Measurements from ENCODE around the gene AEN.
A peak's percentile ranks its signal among the peaks of the same experiment; 100 is the strongest.

Gene AEN

DNA sequence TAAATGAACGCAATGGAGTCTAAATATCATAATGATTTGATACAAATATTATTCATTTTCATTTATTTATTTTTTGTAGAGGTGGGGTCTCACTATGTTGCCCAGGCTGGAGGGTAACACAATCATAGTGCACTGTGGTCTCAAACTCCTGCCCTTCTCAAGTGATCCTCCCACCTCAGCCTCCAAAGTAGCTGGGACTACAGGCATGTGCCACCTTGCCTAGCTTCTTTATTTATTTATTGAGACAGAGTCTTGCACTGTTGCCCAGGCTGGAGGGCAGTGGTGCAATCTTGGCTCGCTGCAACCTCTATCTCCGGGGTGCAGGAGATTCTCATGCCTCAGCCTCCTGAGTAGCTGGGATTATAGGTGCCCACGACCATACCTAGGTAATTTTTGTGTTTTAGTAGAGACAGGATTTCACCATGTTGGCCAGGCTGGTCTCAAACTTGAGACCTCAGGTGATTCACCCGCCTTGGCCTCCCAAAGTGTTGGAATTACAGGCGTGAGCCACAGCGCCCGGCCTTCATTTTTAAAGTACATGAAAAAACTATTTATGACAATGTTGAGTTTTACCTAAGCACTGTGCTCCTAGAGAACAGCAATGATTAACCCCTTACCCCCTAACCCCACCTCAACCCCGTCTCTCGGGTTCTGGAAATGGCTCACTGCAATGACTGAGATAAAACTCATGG is 4.0 kb upstream of the AEN start:
- no peak overlapping the region for H3K4me3 ChIP-seq (ENCODE audit: low read length)
- no peak overlapping the region for H3K9ac ChIP-seq (ENCODE audit: low read depth, low read length)
- H3K27ac ChIP-seq (ENCODE audit: low read length) = no peak overlapping the region
- peaks cover 13% of the 10 kb centered on the region for H3K27me3 ChIP-seq (ENCODE audit: insufficient read depth, low read length)
- H3K36me3 ChIP-seq (ENCODE audit: insufficient read depth, low read depth, low read length) = peaks cover 2% of the 10 kb centered on the region; the same call in 1 of the 2 replicates
- H3K9me3 ChIP-seq (ENCODE audit: insufficient read depth, low read depth, low read length) = no peaks in the 10 kb centered on the region
- peaks cover 33% of the 10 kb centered on the region for H3K4me1 ChIP-seq (ENCODE audit: insufficient read depth, low read length)

DNA sequence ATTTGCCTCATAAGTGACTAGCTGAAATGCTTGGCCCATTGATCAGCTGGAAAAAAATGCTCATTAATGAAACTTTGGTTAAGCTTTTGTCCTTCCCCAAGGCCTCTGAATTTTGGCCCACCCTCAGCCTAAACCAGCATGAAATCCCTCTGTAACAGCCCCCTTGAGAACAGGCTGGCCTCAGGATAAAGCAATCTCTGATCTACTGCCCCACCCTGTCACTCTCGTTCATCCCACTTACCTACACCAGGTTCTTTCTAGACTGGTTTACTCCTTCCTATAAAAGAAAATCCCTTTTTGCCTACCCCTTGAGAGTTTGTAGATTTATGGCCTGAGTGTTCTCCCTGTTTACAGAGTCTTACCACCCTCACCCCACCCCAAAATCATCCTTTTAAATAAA is 3.4 kb upstream of the AEN start:
- H3K9ac ChIP-seq (ENCODE audit: low read depth, low read length) = no peak overlapping the region
- no peak overlapping the region for H3K4me3 ChIP-seq (ENCODE audit: low read length)
- H3K27ac ChIP-seq (ENCODE audit: low read length) = no peak overlapping the region
- H3K36me3 ChIP-seq (ENCODE audit: insufficient read depth, low read depth, low read length) = peaks cover 5% of the 10 kb centered on the region; the same call in 1 of the 2 replicates
- H3K4me1 ChIP-seq (ENCODE audit: insufficient read depth, low read length) = peaks cover 29% of the 10 kb centered on the region; the same call in 1 of the 2 replicates
- peaks cover 12% of the 10 kb centered on the region for H3K27me3 ChIP-seq (ENCODE audit: insufficient read depth, low read length)
- no peaks in the 10 kb centered on the region for H3K9me3 ChIP-seq (ENCODE audit: insufficient read depth, low read depth, low read length)

DNA sequence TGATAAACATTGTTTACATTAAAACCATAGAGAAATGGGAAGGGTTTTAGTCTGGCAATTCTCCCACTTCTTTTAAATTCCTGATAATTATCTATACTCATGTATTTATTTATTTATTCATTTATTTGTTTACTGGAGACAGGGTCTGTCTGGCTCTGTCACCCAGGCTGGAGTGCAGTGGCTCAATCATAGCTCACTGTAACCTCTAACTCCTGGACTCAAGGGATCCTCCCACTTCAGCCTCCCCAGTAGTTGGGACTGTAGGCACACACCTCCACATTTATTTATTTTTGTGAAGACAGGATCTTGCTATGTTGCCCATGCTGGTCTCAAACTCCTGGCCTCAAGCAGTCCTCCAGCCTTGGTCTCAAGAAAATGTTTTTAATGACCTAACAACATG is 2.5 kb upstream of the AEN start:
- peaks cover 26% of the 10 kb centered on the region; the same call in 1 of the 2 replicates for H3K4me1 ChIP-seq (ENCODE audit: insufficient read depth, low read length)
- no peaks in the 10 kb centered on the region for H3K9me3 ChIP-seq (ENCODE audit: insufficient read depth, low read depth, low read length)
- no peak overlapping the region for H3K27ac ChIP-seq (ENCODE audit: low read length)
- no peak overlapping the region for H3K4me3 ChIP-seq (ENCODE audit: low read length)
- H3K9ac ChIP-seq (ENCODE audit: low read depth, low read length) = no peak overlapping the region
- H3K27me3 ChIP-seq (ENCODE audit: insufficient read depth, low read length) = peaks cover 8% of the 10 kb centered on the region
- peaks cover 9% of the 10 kb centered on the region for H3K36me3 ChIP-seq (ENCODE audit: insufficient read depth, low read depth, low read length)

DNA sequence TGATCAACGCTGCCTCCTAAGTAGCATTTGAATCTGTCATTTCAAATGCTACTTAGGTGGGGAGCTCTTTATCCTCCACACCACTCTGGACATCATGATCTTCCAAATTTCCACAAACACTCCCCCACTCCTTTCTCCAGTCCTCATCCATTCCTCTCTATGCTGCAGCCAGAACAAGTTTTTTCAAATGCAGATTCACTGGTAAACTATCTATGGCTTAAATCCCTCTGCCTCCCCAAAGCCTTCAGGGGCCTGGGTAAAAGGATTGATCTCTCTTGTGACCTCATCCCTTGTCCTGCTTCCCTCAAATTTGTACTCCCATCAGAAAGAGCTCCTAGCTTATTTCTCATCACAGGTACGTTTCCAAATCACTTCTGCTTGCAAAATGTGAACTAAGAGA is 1.3 kb upstream of the AEN start:
- H3K36me3 ChIP-seq (ENCODE audit: insufficient read depth, low read depth, low read length) = peaks cover 19% of the 10 kb centered on the region
- no peaks in the 10 kb centered on the region for H3K9me3 ChIP-seq (ENCODE audit: insufficient read depth, low read depth, low read length)
- H3K9ac ChIP-seq (ENCODE audit: low read depth, low read length) = peak overlapping the region; percentile 41; the same call in 1 of the 2 replicates
- H3K27me3 ChIP-seq (ENCODE audit: insufficient read depth, low read length) = no peaks in the 10 kb centered on the region
- H3K4me3 ChIP-seq (ENCODE audit: low read length) = peak overlapping the region; percentile 96
- peaks cover 32% of the 10 kb centered on the region; the same call in 1 of the 2 replicates for H3K4me1 ChIP-seq (ENCODE audit: insufficient read depth, low read length)
- H3K27ac ChIP-seq (ENCODE audit: low read length) = no peak overlapping the region

DNA sequence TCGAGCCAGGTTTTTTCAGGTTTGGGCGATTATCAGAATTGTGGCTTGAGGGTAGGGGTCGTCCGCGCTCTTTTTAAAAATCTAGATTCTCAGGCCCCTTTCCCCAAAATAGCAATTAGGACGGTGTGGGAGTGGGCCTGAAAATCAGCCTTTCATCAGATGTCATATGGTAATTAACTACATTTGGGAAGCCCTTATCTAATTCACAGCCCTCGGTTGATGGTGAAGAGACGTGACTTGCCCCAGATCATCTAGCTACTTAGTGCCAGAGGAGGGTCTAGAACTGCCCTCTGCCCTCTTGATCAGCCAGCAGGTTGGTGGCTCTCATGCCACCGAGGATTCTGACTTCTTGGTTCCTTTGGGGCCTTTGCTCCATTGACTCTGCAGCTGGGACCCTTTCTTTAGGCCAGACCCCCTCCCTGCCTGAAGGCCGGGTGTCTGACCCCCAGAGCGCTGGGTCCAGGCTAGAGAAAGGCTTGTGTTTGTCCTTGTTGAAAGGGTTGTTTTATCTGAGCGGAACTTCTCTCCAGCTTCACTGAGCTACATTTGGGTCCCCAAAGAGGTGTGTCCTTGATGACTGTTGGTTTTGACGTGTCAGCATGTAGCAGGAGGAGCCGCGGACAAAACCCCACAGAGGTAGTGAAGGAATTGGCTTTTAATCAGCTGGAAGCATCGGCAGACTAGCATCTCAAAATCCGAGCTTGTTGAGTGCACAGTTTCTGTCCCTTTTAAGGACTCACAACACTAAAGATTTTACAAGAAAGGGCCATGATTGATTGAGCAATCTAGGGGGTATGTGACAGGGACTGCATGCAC is 857 bp downstream of the AEN start:
- H3K36me3 ChIP-seq (ENCODE audit: insufficient read depth, low read depth, low read length) = peaks cover 39% of the 10 kb centered on the region
- peak overlapping the region; percentile 46 for H3K27ac ChIP-seq (ENCODE audit: low read length)
- H3K9ac ChIP-seq (ENCODE audit: low read depth, low read length) = peak overlapping the region; percentile 93
- H3K4me3 ChIP-seq (ENCODE audit: low read length) = peak overlapping the region; percentile 96
- no peaks in the 10 kb centered on the region for H3K9me3 ChIP-seq (ENCODE audit: insufficient read depth, low read depth, low read length)
- peaks cover 27% of the 10 kb centered on the region; the same call in 1 of the 2 replicates for H3K4me1 ChIP-seq (ENCODE audit: insufficient read depth, low read length)
- H3K27me3 ChIP-seq (ENCODE audit: insufficient read depth, low read length) = no peaks in the 10 kb centered on the region

DNA sequence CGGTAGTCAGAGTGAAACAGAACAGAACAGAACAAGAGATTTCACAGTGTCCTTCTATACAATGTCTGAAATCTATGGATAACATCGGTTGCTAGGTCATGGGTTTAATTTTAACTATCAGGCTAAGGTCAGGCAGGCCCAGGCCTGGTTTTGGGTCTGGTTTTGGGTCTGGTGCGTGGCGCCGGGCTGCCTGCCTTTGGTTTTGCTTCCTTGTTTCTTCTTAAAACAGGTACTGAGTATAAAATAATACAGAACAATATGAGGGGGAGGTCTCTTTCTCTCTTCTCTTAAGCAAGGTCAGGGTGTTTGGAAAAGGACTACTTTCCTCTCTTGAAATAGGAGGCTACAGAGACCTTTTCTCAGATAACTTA is 1.4 kb downstream of the AEN start:
- peaks cover 45% of the 10 kb centered on the region for H3K36me3 ChIP-seq (ENCODE audit: insufficient read depth, low read depth, low read length)
- H3K9ac ChIP-seq (ENCODE audit: low read depth, low read length) = peak overlapping the region; percentile 93
- no peaks in the 10 kb centered on the region for H3K27me3 ChIP-seq (ENCODE audit: insufficient read depth, low read length)
- H3K9me3 ChIP-seq (ENCODE audit: insufficient read depth, low read depth, low read length) = no peaks in the 10 kb centered on the region
- H3K4me3 ChIP-seq (ENCODE audit: low read length) = peak overlapping the region; percentile 96
- peaks cover 27% of the 10 kb centered on the region; the same call in 1 of the 2 replicates for H3K4me1 ChIP-seq (ENCODE audit: insufficient read depth, low read length)
- no peak overlapping the region for H3K27ac ChIP-seq (ENCODE audit: low read length)

DNA sequence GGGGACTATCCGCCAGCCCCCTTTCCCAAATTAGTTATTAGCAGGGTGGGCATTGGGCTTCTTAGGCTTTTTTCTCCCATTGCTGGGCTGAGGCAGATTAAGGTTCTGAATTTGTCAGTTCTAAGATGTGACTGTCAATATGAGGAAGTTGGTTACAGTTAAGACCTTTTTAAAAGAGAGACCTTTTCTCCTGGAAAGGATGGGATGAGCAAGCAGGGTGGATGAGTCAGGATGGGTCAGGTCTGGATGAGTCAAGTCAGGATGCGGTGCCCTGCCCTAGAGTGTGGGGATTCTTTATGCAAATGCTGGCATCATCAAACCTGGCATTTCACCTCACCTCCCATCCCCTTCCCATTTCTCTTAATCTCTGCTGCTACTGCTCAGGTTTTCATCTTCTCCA is 1.9 kb downstream of the AEN start:
- no peak overlapping the region for H3K27ac ChIP-seq (ENCODE audit: low read length)
- peak overlapping the region; percentile 96 for H3K4me3 ChIP-seq (ENCODE audit: low read length)
- peaks cover 49% of the 10 kb centered on the region for H3K36me3 ChIP-seq (ENCODE audit: insufficient read depth, low read depth, low read length)
- H3K4me1 ChIP-seq (ENCODE audit: insufficient read depth, low read length) = peaks cover 27% of the 10 kb centered on the region; the same call in 1 of the 2 replicates
- peak overlapping the region; percentile 93; the same call in 1 of the 2 replicates for H3K9ac ChIP-seq (ENCODE audit: low read depth, low read length)
- no peaks in the 10 kb centered on the region for H3K9me3 ChIP-seq (ENCODE audit: insufficient read depth, low read depth, low read length)
- H3K27me3 ChIP-seq (ENCODE audit: insufficient read depth, low read length) = no peaks in the 10 kb centered on the region

DNA sequence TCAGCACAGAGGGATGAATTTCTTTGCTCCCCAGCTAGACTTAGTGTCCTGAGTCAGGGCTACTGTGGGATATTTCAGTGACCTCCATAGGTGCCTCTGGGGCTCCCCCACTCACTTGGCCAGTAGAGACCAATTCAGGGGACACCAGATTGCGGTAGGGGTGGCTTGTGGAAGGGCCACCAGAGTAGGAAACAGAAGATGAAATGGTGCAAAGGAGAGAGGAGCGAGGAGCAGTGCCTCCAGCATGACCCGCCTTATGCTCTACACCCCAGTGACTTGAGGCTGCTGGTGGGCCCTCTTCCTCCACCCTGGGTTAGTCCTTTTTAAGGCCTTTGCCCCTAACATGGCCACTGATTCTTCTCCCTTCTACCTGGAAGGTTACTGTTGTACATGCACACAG is 2.5 kb downstream of the AEN start:
- Histone ChIP-seq H3K4me1 (ENCODE audit: insufficient read depth, low read length) (peaks cover 27% of the 10 kb centered on the region; the same call in 1 of the 2 replicates), H3K36me3 (ENCODE audit: insufficient read depth, low read depth, low read length) (peaks cover 55% of the 10 kb centered on the region), H3K4me3 (ENCODE audit: low read length) (peak overlapping the region; percentile 96), H3K9ac (ENCODE audit: low read depth, low read length) (peak overlapping the region; percentile 93; the same call in 1 of the 2 replicates), H3K9me3 (ENCODE audit: insufficient read depth, low read depth, low read length) (no peaks in the 10 kb centered on the region), H3K27me3 (ENCODE audit: insufficient read depth, low read length) (no peaks in the 10 kb centered on the region), H3K27ac (ENCODE audit: low read length) (no peak overlapping the region)

DNA sequence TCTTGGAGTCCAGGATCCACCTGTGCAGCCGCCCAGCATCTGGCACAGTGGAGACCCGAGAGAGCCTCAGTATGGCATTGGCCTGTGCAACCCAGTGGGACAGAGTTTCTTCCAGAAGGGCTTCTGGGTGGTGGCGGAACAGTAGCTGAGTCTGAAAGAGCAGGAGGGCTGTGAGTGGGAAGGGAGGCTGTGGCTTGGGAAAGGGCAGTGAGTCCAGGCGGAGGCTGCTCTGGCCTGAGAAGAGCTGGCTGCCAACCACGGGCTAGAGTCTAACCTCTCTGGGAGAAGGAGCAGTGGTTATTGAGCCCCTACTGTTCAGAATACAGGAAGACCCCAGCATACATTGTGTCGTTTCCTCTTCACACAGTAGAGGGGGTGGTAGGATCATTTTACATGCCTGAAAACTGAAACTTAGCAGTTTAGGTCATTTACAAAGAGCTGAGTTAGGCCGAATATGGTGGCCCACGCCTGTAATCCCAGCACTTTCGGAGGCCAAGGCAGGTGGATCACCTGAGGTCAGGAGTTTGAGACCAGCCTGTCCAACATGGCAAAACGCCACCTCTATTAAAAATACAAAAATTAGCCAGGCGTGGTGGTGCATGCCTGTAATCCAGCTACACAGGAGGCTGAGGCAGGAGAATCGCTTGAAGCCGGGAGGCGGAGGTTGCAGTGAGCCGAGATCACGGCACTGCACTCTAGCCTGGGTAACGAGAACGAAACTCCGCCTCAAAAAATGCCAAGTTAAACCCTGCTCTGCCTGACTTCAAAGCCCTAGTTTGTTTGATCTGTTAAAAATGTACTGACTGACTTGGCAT is 3.2 kb downstream of the AEN start:
- no peaks in the 10 kb centered on the region for H3K9me3 ChIP-seq (ENCODE audit: insufficient read depth, low read depth, low read length)
- peak overlapping the region; percentile 96 for H3K4me3 ChIP-seq (ENCODE audit: low read length)
- H3K4me1 ChIP-seq (ENCODE audit: insufficient read depth, low read length) = peaks cover 27% of the 10 kb centered on the region; the same call in 1 of the 2 replicates
- H3K36me3 ChIP-seq (ENCODE audit: insufficient read depth, low read depth, low read length) = peaks cover 62% of the 10 kb centered on the region
- H3K9ac ChIP-seq (ENCODE audit: low read depth, low read length) = peak overlapping the region; percentile 93; the same call in 1 of the 2 replicates
- no peaks in the 10 kb centered on the region for H3K27me3 ChIP-seq (ENCODE audit: insufficient read depth, low read length)
- no peak overlapping the region for H3K27ac ChIP-seq (ENCODE audit: low read length)

DNA sequence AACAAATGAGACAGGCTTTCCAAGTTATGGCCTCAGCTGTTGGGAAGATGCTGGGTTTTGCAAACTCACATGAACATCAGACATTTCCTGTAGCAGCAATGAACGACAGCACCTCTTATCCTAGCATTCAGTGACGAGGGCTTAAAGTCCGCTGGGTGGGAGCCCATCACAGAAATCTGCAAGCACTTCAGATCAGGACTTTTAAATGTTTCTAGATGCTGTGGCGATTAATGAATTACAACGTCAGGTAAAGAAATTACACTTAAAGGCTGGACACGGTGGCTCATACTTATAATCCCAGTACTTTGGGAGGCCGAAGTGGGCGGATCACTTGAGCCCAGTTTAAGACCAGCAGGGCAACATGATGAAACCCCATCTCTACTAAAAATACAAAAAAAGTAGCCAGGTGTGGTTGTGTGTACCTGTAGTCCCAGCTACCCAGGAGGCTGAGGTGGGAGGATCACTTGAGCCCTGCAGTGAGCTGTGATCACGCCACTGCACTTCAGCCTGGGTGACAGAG is 3.9 kb downstream of the AEN start:
- peaks cover 69% of the 10 kb centered on the region for H3K36me3 ChIP-seq (ENCODE audit: insufficient read depth, low read depth, low read length)
- no peak overlapping the region for H3K4me3 ChIP-seq (ENCODE audit: low read length)
- no peaks in the 10 kb centered on the region for H3K9me3 ChIP-seq (ENCODE audit: insufficient read depth, low read depth, low read length)
- no peak overlapping the region for H3K27ac ChIP-seq (ENCODE audit: low read length)
- peaks cover 22% of the 10 kb centered on the region; the same call in 1 of the 2 replicates for H3K4me1 ChIP-seq (ENCODE audit: insufficient read depth, low read length)
- no peaks in the 10 kb centered on the region for H3K27me3 ChIP-seq (ENCODE audit: insufficient read depth, low read length)
- H3K9ac ChIP-seq (ENCODE audit: low read depth, low read length) = no peak overlapping the region

Measured in iPS-20b (cell line).